Suppressor macrophage treated with lipopolysaccharide for 4 hours (primary cell): ENCODE results near the gene IL3RA.
A peak's percentile ranks its signal among the peaks of the same experiment; 100 is the strongest.

Experiments
- DNase-seq: peaks from one replicate; pipeline ENCODE4 v3.0.0-alpha.2; 2020

The IL3RA gene

GRCh38 chrX:1385253-1386223 lies 49.0 kb downstream of the IL3RA start:
- DNase-seq = no peak

DNA sequence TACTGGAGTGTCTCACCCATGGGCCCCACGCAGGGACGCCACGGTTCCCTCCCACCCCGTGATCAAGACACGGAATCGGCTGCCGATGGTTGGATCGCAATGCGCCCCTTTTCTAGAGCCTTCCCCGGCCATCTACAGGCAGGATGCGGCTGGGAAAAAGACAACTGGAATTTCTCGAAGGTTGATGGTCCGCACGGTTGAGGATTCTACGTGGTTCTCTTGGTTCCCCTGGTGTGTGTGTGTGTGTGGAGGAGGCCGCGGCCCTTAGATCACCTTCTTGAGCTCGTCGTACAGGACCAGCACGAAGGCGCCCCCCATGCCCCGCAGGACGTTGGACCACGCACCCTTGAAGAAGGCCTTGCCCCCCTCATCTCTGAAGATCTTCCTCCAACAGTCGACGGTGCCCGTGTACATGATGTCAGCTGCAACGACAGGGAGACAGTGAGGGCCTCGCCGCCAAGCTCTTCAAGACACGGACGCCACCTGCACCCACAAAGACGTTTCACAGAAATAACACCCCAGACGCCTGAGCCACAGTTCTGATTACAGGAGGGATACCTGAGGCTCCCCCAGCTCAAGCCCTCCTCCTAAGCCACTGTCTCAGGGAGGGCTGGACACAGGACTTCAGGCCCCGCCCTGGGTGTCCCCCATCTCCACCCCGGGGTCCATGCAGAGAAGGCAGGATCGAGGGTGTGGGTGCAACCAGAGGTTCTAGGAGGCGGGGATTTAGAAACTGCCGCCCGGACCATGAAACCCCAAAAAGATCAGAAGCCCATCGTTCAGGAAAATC lies 49.9 kb downstream of the IL3RA start:
- no peak for DNase-seq

DNA sequence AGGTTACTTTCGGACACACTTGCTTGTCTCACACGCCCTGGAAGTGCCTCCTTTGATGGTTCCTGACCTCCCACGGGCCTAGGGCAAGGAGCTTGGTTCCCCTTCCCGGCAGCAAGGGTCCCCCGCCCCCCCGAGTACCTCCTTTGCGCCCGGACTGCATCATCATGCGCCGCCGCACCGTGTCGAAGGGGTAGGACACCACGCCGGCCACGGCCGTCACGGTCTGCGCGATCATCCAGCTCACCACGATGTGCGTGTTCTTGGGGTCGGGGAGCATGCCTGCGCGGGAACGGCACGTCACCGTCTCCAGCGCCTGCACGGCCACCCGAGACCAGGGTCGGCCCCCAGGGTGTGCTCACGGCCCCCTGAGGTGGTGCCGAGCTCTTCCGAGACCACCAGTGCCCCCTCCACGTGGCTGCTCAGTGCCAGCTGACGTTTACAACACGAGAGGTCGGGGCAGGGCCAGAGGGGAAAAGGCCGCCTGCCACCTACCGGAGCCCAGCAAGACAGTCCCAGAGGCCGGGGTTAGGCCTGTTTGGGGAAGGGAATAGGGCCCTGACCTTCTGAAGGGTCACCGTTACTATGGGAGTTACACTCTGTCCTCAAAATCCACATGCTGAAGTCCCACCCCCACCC lies 50.7 kb downstream of the IL3RA start:
- no peak for DNase-seq

GRCh38 chrX:1388651-1389050 lies 52.1 kb downstream of the IL3RA start:
- no peak for DNase-seq

GRCh38 chrX:1389181-1389992 lies 52.8 kb downstream of the IL3RA start:
- DNase-seq = no peak

DNA sequence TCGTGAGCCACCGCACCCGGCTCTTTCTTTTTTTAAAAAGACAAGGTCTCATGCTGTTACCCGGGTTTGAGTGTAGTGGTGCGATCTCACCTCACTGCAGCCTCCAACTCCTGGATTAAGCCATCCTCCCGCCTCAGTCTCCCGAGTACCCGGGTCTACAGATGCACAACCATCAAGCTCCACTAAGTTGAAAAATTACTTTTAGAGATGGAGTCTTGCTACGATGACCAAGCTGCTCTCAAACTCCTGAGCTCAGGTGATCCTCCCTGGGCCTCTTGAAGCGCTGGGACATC lies 53.4 kb downstream of the IL3RA start:
- DNase-seq = no peak

GRCh38 chrX:1390621-1391369 lies 54.2 kb downstream of the IL3RA start:
- DNase-seq = no peak

DNA sequence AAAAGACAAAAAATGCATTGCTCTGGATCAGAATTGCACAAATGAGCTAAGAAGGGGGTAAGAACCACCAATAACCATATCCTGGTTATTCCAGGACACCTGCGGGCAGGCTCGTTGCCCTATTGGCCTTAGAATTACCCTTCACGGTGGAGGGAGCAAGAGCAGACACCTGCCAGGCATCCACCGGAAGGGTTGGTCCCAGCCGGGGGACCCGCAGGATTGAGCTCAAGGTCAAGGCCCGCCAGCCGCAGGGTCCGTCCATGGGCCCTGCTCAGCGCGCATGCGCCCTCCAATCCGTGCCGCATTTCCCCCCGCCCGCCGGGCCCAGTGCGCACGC lies 54.8 kb downstream of the IL3RA start:
- no peak for DNase-seq

- peak; percentile 100 for DNase-seq
Observed at GRCh38 chrX:1391707-1392375, 55.3 kb downstream of the IL3RA start, which contains the start of gene SLC25A6. SLC25A6 (minus strand) TSS chrX:1392113; CDS start chrX:1392009, 104 bp downstream.

DNA sequence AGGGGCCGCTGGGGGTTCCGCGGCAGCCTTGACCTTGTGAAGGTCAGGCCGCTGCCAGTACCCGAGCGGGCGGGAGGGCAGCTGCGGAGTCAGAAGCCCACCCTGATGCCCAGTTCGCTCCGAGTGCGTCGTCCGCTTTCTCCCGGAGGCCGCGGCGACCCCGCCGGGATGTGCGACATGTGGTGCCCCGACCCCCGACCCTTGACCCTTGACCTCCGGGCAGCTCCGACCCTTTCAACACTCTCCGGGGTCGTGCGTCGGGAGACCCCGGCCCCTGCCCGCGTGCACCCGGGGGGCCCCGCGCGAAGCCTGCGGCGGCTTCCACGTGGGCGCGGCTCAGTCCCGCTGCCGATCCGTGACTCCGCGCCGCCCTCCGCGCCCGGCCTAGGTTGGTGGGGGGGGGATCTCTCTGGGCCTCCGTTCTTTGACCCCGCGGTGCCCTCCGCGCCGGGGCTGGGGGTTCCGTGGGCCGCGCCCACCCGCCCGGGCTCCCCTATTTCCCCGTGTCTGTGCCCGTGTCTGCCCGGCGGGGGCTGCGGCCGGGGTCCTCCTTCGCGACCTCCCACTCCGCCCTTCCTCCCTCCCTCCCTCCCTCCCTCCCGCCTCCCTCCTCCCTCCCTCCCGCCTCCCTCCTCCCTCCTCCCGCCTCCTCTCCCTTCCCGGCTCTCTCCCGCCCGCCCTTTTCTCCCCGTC lies 55.9 kb downstream of the IL3RA start:
- DNase-seq = peak; percentile 62

- DNase-seq = no peak
Observed at GRCh38 chrX:1393871-1394615, 57.5 kb downstream of the IL3RA start.

DNA sequence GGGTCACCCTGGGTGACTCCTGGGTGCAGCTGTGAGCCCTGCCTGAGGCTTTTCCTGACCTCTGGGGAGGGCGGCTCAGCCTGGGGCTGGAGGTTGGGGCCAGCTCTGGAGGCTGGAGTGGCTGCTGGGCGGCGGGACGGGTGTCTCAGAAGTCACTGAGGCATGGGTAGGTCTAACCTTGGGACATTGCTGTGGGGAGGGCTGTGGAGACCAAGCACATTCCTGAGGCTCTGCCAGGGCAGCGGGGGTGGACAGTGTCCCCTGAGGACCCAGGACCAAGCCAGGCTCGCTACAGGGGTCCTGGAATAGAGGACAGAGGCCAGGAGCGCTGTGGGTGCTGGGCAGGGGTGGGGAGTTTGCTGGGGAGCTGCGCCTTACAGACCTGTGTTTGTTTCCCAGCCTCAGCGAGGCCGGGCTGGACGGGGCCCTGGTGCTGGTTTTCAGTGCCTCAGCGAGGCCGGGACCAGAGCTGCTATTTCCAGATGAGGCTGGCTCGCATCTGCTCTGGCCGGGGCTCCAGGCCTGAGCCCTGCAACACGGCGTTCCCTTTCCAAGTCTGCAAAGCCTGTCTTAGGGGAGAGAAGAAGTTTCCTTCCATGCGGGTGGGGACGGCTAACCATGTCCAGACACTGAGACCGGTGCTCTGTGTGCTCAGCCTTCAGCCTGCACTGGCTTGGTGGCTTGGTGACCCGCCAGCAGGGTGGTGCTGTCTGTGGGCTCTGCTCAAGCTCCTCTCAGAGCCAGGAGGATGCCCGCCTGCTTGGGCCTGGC lies 58.3 kb downstream of the IL3RA start:
- no peak for DNase-seq

DNA sequence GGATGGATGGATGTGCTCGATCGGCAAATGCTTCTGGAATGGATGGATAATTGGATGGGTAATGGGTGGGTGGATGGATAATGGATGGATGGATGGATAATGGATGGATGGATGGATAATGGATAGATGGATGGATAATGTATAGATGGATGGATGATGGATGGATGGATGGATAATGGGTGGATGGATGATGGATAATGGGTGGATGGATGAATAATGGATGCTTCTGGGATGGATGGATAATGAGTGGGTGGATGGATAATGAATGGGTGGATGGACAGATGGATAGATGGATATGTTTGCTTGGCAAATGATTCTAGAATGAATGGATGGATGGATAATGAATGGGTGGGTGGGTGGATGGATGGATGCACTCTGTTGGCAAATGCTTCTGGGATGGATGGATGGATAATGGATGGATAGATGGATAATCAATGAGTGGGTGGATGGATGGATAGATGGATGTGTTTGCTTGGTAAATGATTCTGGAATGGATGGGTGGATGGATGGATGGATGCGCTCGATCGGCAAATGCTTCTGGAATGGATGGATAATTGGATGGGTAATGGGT lies 59.1 kb downstream of the IL3RA start:
- no peak for DNase-seq

GRCh38 chrX:1397001-1397400 lies 60.4 kb downstream of the IL3RA start:
- DNase-seq = no peak

- no peak for DNase-seq
Observed at GRCh38 chrX:1397441-1398270, 61.1 kb downstream of the IL3RA start.

DNA sequence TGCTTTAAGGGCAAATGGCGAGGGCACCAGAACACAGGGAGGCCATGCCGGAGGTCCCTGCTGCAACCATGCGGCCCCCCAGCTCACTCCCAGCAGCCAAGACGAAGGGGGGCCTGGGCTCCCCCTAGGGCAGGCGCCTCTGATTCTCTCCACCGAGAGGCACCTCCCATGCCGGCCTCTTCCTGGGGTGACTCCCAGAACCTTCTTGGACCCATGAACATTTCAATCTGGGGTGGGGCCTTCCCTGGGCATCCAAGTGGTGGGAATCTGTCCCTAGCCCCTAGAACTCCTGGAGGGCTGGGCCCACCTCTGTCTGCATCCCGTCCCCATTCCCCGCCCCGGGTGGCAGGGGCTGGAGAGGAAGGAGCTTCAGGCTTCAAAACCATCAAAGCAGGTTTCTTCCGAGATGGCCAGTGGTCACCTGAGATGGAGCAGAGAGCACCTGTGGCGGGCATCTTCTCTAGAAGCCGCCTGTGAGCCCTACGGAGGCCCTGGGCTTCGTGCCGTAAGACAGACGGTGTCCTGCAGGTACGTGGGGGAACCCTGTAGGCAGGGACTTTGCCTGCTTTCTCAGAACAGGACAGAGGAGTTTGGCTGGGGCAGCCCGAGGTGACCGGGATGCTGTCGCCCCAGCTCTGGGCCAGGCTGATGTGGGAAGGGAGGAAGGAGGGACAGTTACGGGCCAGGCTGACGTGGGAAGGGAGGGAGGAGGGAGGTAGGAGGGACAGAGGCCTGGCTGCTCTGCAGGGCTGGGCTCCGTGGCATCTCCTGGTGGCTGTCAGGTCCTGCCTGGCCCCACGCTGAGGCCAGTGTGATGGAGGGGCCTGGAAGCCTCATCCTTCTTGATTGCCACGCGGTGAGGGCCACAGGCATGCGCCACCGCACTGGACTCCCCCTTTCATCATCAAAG lies 62.1 kb downstream of the IL3RA start:
- no peak for DNase-seq

- no peak for DNase-seq
Observed at GRCh38 chrX:1400049-1400448, 63.5 kb downstream of the IL3RA start.
